HT-29 (cell line): ENCODE data around the gene RNASE4. TPM values are rescaled to one million over a fixed set of nuclear protein-coding genes. Genes with fewer than 3 reads are reported as not detected.
A peak's percentile ranks its signal among the peaks of the same experiment; 100 is the strongest.
"Not testable (repeated sequence)": the region's sequence is repeated elsewhere in the genome, so short reads cannot be mapped to it uniquely, and the experiment has no call there.

Experiments
- DNase-seq: peaks from one replicate; pipeline ENCODE4 v3.0.0-alpha.2; 2015; ENCODE audit warnings: low spot score
- total RNA-seq: library from RNA; depleted of rRNA; stranded (reverse); fragments of >200 nt; shearing (Covaris generic); gene quantifications from 2 replicates; pipeline ENCODE4 v1.2.3, GENCODE V29; 2014

Gene RNASE4
- total RNA-seq, 1 experiment from 2014 or later = 8.7 TPM

DNA sequence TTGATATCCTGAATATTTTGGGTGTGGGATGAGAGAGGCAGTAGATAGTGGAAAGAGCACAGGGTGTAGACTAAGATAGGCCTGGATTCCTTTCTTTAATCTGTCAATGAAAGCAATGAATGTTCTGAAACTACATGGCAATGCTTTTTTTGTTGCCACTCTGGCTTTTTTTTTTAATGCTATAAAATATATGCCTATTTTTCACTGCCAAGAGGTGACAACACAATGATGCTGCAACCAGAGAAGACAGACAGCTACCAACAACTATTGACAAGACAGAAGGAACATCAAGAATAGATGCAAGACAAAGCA lies 13.6 kb downstream of the RNASE4 start:
- DNase-seq = no peak

DNA sequence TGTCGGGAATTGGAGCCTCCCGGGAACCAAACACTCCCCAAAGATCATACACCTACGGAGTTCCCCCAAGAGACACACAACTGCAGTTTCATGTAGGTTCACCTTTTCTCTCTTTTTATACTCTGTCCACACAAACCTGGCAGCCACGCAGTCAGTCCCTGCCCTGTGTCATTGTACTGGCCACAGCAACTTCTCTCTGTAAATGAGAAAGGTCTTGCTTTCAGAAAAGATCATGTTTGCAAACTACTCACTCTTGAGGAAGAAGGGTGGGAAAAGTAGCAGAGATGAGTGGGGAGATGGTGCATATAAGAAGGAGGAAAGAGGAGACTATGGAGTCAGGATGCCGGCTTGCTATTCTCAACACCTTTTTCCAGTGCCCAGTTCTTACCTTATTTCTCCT lies 14.6 kb downstream of the RNASE4 start:
- no peak for DNase-seq

DNA sequence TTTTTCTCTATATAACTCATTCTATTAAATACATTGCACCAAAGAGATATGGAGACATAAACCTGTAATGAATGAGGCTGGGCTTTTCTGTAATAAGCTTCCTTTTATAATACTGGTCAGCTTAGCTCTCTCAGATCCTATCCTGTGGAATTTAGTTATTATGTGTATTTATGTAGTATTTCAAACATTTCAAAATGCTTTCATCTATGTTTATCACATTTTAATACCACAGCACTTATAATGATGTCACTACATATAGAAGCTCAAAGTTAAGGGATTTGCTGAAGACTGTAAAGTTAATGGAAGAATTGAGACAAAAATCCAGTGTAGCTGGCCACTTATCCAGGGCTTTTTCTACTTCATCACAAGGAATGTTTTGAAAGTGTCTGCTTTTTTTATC lies 15.6 kb downstream of the RNASE4 start:
- no peak for DNase-seq

DNA sequence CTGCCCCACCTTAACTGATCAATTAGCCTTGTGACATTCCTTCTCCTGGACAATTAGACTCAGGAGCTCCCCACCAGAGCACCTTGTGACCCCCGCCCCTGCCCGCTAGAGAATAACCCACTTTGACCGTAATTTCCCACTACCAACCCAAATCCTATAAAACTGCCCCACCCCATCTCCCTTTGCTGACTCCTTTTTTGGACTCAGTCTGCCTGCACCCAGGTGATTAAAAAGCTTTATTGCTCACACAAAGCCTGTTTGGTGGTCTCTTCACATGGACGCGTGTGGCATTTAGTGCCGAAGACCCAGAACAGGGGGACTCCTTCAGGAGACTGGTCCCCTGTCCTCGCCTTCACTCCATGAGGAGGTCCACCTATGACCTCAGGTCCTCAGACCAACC lies 16.6 kb downstream of the RNASE4 start:
- not testable (repeated sequence) for DNase-seq

DNA sequence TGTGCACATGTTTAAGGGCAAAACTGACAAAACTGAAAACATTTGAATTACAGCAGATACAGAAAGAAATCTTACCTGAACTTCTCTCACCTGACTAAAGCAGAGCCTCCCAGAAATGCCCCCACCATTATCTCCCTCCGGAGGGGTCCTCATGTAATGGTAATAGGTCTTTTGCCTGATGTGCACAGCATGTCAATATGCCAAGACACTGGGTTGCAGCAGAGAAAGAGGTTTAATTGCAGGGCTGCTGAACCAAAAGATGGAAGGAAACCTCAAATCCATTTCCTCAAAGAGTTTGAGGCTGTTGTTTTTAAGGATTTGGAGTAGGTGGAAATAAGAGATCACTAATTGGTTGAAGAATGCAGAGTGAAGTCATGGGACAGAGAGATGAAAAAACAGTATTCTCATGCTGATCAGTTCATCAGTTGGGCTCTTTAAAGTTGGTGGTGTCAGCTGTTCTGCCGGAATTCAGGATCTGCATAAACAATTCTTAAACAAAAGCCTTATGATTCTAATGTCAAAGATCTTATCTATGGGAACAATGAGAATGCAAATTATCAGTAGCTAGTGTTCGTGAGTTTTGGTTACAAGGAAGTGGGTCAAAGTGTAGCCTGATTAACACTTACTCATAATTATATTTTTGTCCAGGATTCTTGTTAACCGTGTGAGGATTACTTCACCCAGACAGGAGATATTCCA lies 22.4 kb downstream of the RNASE4 start:
- peak; percentile 8 for DNase-seq

DNA sequence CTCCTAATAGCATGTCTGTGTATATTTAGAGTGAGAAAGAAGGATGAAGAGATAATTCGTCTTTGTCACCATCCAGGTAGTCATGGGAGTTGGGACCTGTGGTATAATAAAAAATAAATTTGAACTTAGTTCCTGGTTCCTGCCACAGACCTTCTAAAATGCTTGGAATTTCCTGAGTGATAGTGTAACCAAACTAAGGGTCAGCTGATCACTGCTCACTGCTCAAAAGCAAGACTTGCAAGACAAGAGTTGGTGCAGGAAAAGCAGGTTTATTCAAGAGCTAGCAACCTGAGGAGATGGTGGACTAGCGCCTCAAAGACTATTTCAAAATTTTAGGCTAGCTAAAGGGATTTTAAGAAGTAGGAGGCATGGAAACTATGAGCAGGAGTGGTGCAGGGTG lies 23.3 kb downstream of the RNASE4 start:
- peak; percentile 61 for DNase-seq

DNA sequence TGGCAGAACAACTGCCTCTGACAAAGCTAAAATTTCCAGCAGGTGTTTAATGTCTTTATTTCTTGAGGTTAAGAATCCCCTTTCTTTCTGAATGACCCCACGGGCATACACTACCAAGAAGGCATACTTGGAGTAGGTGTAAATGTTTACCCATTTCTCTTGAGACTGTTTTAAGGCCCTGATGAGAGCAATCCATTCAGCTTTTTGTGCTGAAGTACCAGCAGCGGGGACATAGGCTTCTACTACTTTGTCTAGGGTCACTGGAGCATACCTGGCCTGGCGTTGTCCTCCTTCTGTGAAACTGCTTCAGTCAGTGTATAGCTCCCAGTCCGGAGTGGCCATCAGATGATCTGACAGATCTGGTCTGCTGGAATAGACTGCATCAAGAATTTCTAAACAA lies 26.9 kb downstream of the RNASE4 start:
- DNase-seq = no peak

DNA sequence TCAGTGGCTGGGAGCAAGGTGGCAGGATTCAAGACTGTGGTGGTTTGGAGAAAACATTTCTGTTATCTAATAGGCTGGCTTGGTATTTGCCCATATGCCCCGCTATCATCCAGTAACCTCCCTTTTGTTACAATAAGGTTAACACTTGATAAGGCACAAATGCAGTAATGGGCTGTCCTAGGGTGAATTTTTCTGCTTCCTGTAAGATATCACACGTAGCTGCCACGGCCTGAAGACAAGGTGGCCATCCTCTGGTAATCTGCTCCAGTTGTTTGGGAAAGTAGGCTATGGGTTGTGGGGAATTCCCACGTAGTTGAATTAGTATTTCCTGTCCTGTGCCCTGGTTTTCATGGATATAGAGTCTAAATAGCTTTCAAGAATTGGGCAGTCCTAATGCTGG lies 27.3 kb downstream of the RNASE4 start:
- no peak for DNase-seq

DNA sequence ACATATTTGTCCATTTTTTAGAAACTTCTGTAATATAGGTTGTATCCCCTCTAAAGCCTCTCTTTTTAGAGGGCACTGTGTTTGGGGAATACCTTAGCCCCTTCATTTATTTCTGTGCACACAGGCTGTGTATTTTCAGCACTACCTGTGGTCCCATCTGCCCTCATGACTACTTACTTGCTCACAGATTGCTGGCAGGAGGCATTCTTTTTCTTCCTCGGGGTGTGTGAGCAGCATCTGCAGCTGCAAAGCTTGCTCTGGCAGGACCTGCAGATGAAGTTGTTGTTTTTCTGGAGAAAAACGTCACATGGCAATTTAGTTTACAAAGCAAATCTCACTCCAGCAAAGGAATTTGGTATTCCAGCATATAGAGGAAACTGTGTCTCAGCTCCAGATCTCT lies 28.5 kb downstream of the RNASE4 start:
- no peak for DNase-seq

DNA sequence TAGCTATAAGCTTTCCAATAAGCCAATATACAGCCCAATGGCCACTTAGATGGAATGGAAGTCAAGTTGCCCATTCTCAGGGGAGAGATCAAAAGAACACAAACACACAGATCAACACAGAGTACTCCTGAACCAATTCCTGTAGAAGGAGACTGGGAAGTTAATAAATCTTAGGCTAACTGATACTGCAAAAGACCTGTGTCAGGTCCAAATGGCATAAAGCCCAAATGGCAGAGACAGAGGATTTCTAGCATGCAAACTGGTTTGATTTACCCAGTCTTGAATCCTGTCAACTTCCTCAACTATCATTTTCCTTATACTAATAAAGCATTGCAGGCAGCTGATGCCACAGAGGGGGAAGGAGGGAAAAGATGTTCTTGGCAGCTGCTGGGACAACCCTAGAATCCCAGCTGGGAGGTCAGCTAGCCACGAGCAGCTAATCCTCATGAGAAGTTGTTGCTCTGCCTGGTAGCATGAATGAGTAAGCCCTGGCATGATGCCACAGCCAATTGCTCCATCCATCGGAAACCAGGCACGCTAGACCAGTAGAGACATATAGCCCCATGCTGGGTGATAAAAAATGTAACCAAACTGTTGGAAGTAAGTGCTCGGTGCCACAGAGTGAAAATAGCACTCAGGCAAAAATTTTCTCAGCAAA lies 30.4 kb downstream of the RNASE4 start:
- DNase-seq = peak; percentile 66

DNA sequence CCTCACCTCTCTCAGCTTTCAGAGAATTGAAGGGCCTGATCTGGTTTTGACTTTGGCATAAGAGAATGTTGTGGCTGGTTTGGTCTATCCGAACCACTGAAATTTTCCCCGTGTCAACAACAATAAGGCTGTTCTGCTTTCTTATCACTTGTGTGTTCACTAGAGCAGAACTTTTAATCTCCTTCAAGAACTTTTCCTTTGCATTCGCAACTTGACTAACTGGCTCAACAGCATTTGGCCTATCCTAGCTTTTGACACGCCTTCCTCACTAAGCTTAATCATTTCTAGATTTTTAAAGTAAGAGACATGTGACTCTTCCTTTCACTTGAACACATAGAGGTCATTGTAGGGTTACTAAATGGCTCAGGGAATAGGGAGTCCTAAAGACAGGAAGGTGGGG lies 35.4 kb downstream of the RNASE4 start:
- peak; percentile 86 for DNase-seq

DNA sequence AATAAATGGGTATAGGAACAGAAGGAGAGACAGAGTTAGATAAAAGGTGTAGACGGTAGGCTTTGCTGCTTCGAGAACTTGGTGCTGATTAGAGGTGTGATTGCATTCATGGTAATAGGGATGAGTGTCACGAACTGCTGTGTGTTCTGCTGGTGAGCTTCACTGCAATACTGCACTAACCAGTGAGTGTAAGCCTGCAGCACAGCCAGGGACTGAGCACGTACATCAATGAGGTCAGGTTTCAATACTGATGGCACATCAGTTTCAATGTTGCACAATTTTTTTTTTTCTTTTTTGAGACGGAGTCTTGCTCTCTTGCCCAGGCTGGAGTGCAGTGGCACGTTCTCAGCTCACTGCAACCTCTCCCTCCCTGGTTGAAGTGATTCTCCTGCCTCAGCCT lies 36.4 kb downstream of the RNASE4 start:
- DNase-seq = no peak

DNA sequence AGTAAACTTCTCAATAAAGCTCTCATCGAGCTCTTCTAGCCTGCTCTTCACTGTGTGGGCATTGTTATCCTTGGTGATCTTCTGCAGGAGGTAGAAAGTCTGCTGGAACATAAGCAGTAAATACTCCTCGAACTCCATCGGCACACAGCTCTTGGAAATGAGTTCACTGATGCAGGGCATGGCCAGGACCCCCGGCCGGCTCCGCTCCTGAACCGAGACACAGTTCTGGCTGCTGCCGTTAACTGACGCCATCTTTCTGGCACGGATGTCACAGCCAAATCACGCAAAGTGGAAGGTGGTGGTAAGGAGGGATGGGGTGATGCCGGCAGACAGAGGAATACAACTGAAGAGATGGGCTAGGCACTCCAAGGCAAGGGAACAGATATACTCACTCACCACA lies 37.7 kb downstream of the RNASE4 start:
- no peak for DNase-seq

DNA sequence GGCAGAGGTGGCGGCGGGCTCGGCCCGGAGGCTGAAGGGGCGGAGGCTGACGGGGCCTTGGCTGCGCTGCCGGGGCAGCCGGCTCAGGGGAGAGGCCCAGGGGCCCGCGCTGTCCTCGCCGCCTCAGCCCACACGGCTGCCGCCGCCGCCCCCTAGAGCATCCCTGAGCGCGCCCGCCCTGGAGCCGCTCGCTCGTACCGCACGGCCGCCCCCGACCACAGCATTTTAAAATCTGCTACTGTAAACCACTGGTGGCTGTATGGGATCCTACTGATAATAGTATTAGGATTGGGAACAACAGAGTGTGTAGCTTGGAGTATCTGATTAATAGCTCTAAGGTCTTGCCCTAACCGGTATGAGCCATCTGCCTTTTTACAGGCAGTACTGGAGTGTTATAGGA lies 39.1 kb downstream of the RNASE4 start:
- no peak for DNase-seq

DNA sequence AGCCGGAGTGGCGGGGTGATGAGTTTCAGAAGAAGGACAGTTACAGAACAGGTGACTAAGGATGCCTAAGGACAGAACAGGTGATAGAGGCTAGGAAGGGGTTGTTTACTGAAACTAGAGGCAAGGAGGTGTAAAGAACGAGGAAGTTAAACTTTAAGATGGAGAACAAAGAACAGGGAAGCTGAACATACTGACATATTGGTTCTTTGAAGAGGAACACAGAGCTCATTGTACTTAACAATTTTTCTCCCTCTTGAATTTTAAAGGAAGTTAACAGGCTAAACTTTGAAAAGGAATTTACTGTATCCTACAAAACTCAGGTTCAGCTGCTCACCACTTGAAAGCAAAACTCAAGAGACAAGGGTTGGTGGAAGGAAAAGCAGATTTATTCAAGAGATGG lies 41.8 kb downstream of the RNASE4 start:
- not testable (repeated sequence) for DNase-seq

DNA sequence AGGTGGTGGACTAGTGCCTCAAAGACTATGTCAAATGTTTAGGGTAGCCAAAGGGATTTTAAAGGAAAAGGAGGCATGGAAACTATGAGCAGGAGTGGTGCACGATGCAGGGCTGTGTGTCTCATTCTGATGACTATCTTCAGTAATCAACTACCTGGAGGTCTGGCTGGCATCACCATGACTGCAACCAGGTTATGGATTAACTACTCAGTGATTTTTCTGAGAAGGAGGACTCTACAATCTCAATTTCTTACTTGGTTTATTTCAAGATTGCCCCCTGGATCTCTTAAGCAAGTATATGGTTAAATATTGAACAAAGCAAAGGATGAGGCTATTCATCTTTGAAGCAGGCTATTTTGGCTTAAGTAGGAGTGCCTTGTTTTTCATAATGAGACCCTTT lies 42.2 kb downstream of the RNASE4 start:
- no peak for DNase-seq

DNA sequence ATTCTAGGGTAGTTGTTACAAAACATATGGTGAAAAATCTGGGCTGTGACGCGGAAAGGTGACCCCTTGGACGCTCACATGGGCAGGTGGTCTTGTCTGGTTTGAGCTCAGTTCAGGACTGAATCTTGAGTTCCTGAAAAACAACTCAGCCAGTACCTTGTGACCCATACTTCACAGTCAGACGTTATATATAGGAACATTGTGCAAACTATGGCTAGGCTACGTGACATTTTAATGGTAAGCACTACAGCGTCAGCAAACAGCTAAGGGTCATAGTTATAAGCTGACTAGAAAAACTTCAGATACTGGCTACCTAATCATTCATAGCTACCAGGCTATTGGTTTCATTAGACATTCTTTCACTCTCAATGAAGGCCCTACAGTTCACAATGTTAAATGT lies 46.5 kb downstream of the RNASE4 start:
- no peak for DNase-seq

DNA sequence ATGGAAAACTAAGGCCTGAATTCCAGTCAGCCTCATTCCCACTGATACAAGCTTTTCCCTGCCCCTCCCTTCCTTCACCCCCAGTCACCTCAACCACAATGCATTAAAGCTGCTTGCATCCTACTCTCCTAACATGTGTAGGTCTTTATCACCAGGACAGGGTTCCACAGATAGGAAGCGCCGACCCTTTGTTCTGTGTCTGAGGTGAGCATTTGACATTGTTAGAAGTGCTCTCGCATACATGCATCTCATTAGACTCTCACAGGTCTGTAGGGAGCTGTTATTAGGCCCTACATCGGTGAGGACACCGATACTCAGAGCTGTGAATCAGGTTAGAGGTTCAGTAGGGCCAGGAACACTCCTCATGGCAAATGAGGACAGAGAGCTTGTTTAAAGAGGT lies 48.1 kb downstream of the RNASE4 start:
- DNase-seq = no peak

DNA sequence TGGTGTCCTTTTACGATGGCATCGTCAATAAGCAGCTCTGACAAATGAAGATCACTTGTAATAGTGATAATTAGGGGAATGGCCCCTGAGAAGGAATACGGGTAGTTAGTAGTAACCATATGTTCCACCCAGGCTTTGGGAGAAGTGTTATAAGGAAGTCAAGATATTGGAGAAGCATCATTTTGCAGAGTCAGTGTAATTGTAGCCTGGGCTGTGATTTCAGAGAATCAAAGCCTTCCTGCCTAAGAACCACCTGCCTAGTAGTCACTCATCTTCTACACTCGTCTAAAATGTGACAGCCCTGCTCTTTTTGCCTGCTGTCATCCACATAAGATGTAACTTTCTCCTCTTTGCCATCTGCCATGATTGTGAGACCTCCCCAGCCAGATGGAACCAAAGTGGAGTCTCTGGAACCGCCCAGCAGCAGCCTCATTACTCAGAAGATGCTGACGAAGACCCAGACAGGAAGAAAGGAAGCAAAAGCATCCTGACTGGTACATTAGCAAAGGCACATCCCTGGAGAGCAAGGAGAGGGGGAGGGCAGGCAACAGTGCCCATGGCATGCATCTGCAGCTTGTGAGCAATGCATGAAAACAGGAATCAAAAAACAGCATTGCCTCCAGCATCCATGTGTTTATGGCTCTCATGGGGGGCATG lies 48.7 kb downstream of the RNASE4 start:
- no peak for DNase-seq

DNA sequence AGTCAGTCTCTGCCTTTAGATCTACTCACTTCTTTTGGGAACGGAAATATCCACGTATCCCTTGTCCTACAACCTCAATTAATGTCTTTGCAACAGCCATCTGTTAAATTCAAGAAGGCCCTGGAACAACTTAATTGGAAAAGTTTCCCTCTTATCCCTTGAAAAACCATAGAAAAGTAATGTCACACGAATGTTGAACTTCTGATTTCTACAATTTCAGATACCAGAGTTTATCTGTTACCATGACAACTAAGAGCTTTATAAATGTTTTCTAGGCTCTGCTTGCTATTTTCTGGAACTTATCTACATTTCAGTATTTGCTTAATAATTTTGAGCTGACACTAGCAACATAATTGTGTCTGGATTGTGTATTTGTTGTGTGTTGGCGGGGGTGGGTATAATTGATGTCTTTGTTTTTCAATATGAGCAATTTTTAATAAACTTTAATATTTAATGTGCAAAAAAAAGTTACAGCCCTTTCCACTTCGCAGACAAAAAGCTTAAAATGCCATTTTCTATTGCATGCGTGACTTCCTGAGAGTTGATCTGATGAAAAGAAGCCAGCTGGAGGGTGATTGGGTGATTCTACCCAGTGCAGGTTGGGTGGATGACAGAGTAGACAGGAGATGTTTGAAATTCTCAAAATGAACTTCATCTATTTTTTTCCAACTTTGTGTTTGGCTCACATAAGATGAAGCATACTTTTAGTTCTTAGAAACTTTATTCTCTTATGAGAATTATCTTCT lies 49.5 kb downstream of the RNASE4 start:
- DNase-seq = no peak

DNA sequence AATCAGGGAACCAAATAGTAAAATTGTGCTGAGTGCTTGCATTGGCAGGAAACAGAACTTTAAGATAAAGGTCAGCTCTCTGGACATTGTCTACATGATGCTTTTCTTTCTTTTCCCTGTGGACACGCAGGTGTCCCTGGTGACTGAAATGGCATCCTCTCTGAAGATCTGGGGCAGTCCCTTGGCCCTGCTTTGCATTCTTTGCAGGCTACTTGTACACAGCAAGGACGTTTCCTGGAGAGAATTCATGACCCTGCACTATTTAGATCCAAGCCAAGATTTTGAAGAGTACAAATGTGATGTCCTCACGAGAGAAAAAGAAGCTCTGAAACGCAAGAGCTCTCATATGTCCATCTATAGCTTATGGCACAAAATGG lies 50.1 kb downstream of the RNASE4 start:
- DNase-seq = no peak

DNA sequence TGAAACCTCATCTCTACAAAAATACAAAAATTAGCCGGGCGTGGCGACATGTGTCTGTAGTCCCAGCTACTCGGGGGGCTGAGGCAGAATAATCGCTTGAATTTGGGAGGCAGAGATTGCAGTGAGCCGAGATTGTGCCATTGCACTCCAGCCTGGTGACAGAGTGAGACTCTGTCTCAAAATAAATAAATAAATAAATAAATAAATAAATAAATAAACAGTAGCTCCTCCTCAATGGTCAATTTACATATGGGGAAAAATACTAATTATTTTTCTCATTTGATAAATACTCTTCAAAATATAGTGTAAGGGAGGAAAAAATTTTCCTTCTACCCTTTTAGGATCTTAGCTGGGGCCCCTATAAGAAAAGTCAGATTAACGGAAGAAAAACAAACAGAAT lies 53.9 kb downstream of the RNASE4 start:
- not testable (repeated sequence) for DNase-seq

DNA sequence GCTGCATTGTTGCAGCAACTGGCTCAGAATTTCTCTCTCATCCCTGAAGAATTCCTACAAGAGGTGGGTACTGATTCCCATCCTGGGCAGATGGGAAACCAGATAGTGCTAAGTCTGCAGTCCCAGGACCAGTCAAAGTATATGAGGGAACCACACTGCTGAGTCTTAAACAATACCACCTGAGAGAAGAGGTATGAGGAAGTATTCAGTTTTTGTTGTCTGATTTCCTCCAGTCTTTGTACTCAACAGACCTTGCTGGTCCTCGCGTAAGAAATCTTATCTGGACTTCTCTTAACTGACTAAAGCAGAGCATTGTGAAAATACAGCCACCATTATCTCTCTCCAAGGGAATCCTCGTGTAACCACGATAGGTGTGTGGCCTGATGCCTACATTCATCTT lies 57.8 kb downstream of the RNASE4 start:
- peak; percentile 14 for DNase-seq
